Measurements from ENCODE around the gene MORC1.
"Not testable (repeated sequence)": the region's sequence is repeated elsewhere in the genome, so short reads cannot be mapped to it uniquely, and the experiment has no call there.

MORC1 gene

DNA sequence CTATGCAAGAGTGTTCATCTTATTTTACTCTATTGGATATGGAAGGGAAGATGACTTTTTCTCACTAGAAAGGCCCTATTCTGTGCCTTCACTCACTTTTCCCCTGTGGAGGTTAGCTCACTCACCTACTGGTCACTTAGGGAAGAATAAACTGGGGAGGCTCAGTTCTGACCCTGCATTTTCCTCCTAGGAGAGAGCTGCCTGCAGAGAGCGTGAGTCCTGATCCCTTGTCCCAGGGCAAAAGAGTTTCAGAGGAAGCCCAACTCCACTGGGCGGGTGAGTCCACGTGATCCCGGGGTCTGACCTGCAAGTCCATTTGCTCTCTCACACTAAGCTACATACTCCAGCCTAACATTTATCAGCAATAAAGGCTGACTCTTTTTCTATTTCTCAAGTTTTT, 8.4 kb downstream of the MORC1 start:
- DNase-seq: no peak

DNA sequence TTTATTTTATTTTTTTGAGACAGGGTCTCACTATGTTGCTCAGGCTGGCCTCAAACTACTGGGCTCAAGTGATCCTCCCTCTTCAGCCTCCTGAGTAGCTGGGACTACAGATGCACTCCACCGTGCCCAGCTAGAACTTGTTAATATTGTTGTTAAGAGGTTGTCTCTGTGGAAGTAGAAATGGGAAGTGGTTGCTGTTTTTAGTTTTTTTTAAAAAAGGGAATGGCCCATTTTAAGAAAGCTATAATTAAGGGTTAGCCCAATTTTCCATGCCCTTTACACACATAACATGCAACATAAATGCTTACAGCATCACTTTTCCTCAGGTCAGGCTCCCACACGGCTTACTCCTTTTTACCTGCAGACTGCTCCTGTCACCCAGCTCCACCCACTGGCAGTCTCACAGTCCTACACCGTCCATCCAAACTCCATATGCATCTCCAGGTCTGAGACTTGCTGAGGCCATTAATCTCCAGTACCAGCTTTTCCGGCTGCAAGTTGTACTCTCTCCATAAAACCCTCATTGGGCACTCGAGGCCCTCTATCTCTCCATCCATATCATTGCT, 19.8 kb downstream of the MORC1 start:
- DNase-seq: no peak

DNA sequence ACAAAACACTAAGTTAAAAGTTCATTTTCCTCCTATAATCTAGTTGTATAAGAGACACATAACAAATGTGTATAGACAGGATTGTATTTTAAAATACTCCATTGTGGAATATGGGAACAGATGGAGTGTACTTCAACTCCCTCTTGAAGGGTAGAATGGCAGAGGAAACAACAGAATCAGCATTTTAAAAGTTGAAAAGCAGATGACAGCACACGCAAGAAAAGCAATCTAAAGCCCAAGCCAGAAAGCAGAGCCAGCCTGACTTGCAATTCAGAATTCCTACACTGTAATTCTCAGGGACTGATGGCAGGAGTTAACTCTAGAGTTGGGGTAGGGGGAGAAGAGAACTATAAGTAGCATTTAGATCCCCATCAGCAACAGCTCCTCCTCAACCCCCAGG, 22.8 kb downstream of the MORC1 start:
- no peak for DNase-seq

DNA sequence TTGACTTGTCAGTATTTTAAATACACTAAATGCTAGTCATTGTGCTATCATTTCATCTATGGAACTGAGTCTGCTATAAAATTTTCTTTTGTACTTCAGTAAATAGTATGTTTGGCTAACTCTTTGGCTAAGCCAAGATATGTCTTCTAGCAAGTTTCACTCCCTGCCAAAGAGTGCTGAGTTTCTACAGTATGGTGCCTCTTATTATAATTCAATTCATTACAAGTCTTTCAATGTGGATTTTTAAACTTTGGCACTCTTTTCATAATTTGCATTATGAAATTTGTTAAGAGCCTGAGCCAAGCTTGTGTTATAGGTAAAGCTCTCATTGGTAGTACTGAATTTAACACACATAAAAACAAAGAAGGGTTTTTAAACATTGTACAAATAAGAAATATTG, 24.4 kb downstream of the MORC1 start:
- DNase-seq: no peak

DNA sequence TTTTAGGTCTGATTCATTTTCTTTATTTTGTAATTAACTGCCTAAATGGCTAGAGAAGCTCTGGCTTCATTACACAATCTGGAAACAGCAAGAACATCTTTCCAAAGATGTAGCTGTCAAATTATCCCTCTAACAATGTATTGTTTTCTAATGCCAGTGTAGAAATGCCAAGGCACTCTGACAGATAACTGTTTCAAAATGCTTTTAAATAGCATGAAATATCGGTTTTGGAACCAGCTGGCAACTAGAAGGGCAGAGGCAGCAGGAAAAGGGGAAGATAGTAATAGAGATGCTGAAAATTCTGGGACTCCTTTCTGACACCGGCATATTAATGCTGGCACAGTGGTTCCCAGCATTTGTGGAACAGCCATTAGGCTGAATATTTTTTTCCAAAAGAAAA, 26.1 kb downstream of the MORC1 start:
- no peak for DNase-seq

DNA sequence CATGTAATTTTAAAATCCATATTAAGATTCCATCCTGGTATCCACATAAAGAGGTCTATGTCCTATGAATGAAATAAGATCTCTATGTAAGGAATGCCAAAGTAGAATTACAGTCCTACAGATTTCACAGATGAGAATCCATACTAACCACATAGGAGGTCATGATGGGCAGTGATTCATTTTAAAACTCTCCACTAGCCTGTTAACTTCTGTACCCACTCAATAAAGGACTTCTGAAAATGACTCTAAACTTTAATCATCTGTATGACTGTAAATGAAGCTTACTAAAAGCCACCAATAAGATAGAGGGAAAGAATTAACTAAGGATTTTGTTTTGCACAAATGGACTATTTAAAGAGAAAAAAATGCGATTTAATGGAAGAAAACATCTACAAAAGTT, 28.7 kb downstream of the MORC1 start:
- DNase-seq: no peak

DNA sequence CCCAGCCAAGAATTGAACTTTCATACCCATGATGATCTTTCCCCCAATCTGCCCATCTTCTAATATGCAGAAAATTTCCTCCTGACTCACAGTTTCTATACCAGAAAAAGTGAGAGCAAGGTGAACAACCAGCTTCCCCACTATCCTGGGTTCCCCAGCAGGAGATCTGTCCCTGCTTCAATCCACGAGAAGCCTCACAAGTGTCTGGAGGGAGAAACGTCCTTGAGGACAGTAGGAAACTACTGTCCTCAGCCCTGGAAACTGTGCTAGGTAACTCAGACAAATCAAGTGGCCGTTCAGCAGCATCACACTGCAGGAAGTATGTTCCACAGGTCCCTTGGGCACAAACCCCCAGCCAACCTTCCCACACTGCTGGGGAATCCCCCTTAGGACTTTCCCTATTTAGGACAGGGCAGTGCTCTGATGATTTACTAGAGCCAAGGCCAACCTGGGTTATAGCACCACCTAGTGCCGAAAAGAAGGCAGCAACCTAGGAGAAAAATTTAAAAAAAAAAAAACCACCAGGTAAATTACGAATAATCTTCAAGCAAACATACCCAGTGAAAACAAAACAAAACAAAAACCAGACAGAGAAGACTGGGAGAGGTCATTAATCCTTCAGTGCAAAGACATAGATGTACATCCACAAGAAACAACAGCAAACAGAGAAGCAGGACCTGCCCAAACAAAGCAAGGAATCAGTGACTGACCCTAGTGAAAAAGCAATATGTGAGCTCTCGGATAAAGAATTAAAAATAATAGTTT, 36.0 kb downstream of the MORC1 start:
- DNase-seq: peak; percentile 4

DNA sequence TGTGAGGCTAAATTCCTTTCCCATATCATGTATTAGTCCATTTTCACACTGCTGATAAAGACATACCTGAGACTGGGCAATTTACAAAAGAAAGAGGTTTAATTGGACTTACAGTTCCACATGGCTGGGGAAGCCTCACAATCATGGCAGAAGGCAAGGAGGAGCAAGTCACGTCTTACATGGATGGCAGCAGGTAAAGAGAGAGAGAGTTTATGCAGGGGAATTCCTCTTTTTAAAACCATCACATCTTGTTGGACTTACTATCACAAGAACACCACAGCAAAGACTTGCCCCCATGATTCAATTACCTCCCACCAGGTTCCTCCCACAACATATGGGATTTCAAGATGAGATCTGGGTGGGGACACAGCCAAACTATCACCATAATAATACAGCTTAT, 37.8 kb downstream of the MORC1 start:
- DNase-seq: not testable (repeated sequence)

DNA sequence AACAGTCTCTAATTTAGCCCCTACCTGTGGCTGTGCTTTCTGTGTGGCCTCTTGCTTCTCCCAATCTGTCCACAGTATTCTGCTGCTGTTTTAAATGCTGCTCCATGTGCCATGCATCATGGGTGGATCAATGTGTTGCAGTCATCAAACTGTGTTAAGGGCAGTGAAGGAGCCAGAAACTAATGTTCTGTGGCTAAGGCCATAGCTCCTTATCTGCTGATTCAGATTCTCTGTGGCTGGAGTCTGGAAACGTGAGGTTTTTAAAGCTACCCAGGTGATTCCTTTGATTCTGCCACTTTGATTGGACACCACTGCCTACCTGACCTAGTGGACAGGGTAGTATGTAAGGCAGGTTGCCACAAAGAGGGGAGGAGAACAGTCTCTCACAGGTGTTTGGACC, 44.8 kb downstream of the MORC1 start:
- no peak for DNase-seq

DNA sequence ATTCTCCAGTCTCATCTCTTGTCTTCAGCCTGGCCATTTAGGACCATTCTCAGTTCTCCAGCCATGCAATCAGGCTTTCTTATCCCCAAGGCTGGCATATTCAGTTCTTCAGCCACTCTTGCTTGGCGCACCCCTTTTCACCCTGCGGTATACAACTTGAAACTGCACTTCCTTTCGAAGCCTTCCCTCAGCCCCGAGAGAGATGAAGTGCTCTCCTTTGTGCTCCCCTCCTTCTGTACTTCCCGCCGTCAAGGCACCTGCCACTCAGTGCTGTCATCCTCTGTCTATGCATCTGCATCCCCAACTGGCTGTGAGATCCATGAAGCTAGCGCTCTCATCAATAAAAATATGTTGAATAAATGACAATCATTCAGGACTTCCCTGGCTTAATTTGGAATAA, 45.7 kb downstream of the MORC1 start:
- no peak for DNase-seq

DNA sequence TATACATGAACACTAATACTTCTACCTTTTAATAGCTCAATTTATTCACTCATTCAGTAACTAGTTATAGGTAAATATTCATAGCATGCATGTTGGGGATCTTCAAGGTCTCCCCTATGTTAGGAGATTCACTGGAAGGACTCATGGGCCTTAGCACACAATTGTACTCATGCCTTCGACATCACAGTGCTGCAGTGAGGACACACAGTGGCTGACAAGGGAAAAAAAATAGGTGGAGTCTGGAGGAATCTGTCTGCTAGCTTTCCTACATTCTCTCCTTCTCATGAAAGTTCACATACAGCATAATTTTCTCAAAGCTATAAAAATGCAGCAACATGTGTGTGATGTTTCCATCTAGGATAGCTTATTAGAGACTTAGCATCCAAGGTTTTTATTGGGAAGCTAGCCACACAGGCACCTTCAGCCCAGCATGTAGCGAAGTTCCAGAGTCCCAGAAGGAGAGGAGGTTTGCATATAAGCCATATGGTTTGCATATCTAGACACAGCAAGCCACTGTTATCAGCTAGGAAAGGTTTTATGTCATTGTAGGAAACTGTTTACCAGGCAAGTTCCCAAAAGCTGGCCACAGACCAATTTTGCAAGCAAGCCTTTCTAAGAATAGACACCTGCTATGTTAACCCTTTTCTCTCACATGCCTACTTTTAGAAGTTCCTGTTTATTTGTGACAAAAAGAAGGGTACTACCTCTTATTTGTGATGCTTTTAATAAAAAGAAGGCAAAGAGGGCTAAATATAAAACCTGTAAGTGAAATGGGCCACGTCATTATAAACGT, 46.4 kb downstream of the MORC1 start:
- DNase-seq: no peak

DNA sequence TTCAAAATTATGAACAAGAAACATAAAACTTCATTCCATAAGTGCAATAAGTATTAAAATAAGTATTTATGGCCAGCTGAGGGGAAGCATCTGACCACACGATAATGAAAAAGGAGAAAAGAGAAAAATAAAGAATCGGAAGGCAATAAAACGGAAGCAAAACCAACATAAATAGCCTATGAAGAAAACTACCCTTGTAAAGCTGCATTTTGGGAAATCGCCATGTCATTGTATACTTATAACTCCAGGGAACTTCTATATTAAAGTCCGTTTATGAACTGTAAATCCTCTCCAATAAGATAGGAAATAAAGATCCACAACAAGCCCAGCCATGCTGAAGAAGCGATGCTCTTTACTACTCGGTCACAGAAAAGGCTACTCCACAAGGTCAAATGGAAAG, 47.7 kb downstream of the MORC1 start:
- DNase-seq: no peak

DNA sequence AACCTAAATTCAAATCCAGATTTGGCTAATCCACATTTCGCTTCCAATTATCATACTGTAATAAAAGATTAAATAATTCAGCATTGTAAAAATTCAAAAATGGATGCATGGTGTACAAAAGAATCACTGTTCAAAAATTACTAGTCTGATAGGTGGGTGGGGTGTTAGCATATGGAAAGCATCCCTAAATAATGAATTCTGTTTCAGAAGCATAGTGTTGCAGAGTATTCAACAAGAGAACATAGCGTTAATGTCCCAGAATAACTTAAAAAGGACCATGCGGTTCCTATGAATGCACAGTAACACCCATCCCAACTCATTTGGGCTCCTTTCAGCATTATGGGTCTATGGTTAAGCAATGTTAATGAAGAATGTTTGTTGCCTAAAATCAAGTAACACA, 51.1 kb downstream of the MORC1 start:
- no peak for DNase-seq

DNA sequence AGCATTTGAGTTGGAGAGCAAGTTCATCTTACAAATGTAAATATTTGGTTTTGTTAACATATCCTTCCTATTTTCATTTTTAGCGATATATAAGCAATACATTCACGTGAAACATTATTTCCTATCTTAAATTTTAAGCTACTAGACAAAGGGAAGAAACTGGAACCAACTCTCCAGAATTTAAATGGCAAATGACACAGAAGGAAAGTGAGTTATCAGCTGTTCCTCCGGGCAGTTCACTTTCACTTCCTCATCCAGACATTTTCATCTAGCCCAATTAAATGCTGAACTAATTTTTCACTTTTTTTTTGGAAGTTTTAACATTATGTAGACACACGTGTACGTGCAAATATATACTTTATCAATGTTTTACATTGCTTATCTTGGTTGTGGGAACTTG, 58.7 kb downstream of the MORC1 start:
- no peak for DNase-seq

DNA sequence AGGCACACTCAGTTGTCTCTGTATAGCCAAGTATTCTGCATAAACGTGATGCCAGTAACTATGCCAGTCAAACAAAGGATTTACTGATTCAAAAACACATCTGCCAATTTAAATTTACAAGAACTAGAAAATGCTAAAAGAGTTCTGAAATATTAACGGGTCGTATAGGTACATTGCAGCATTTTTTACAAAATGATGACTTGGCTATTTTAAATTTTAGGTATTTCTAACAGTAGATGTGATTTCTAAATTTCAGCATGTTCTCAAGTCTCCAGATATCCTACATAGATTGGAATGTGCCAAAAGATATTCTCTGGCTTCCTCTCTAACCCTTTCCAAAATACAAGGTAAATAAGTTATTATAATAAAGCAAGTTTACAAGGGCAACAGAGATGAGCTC, 60.3 kb downstream of the MORC1 start:
- no peak for DNase-seq

DNA sequence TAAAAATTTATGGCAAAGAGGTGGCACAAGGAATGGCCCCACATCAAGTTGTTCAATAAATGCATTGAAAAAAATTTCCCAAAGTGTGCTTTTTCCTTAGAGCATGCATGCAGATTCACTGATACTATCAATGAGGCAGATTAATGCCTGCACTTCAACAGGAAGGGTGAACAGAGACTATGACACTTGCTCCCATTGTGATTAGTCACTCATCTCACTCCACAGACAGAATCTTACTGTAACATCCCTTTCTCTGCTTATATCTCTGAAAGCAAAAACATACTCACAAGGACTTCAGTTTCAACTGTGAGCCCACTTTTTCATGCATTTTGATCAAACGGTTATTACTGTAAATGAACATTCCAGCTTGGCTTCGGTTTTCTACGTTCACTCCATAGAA, 60.9 kb downstream of the MORC1 start:
- no peak for DNase-seq

DNA sequence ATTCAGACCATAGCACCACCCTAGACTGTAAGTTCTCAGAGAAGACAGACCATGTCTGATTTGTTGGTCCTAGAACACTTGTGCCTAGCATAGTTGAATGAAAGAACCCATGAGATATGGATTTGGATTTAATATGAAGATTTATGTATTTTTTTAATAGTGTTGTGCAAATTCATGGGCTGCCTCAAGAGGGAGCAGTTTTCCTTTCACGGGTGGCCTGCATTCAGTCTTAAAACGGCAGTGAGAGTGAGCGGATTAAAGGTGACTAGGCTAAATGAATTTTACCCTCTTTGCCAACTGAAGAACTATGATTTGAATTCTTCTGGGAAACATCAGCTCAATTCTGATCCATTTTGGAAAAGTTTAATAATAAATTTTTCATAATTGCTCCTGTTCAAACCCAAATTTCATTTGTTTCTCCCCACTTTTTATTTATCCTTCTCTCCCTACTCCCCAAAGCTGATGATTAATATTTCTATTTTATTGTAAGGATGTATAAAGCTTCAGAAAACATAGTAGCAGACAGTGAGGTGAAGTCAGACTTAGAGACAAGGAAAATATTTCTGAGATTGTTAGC, 67.3 kb downstream of the MORC1 start:
- peak; percentile 0 for DNase-seq

DNA sequence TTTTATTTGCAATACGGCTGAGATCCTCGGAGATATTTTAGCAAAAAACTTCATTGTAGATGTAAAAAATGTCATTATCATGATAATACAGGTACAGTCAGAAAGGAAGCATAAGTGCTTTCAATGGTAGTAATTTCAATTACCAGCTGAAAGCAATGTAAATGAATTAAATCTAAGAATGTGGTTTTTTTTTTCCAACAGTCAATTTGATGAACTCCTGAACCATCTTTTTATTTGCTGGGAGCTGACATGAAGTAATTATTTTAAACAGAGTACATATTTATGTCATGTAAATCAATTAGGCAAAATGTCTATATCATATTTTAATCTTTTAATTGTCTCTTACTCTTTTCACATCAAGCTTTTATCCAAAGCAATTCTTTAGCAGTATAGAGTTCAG, 70.6 kb downstream of the MORC1 start:
- no peak for DNase-seq

DNA sequence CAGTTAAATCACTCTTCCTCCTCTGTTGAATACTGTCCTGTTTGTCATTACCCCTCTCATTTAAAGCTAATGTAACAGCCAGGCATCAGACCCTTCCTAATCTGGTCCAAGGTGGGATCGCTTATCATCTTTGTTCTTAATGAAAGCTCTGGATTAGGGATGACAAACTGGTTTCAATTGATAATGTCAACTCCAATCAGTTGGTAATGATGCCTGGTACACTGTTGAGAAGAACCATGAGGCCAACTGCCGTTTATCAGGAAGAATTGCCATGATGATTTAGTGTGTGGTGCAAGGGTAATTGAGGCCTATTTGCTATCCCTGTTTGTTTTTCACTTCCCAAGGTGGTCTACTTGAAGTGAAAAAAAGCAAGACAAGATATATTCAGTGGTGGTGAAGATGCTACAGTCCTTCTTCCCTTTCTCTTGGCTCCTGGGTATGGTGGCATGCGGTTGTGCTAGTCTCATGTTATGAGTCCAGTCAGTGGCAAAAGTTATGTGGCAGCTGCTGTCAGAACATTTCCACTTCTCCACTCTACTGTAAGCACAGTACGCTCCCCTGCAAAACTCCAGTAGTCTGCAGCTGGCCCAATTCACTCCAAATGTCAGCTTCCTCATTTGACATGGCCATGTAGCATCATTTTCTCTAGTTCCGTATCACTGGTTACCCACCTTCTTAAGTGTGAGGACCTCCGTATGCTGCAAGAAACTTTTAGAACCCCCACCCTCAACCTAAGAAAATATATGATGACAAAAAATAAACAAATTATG, 72.5 kb downstream of the MORC1 start:
- DNase-seq: no peak

DNA sequence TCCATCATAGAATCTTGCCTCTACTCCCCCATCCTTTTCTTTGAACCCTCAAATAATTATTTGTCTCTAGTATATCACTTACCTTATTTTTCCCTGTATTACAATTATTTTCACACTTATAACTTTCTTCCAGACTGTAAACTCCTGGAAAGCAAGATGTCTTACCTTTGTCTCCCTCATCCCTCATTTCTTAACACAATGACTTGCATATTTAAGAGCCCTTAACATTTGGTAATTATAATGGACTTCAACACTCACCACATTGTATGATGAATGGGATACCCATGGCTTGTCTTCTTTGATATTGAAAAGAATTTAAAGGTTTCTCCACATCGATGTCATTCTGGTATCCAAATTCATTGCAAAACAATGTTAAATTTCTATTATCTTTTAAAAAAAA, 82.9 kb downstream of the MORC1 start:
- no peak for DNase-seq

DNA sequence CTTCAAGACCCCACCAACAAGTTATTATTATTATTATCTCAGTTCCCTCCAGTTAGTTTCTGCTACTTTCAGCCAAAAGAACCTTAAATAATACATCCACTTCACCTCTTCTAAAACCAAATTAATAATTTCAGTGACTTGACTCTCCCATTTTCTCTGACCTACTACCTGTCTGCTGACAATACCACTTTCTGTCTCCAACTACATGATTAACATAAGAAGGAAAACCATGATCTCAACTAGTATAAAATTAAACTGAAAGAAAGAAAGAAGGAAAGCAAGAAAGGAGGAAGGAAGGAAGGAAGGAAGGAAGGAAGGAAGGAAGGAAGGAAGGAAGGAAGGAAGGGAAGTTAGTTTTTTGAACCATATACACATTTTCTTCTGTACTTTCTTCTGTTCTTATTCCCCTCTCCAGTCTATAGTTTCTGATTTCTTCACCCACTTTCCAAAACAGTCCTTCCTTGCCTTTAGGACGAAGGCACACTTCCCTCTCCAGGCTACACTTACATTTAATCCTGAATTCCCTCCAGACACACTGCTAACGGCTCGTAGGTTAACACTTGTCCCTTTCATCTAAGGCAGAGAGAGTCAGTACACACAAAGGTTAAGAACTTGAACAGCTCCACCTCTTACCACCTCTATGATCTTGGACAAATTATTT, 84.8 kb downstream of the MORC1 start:
- no peak for DNase-seq

DNA sequence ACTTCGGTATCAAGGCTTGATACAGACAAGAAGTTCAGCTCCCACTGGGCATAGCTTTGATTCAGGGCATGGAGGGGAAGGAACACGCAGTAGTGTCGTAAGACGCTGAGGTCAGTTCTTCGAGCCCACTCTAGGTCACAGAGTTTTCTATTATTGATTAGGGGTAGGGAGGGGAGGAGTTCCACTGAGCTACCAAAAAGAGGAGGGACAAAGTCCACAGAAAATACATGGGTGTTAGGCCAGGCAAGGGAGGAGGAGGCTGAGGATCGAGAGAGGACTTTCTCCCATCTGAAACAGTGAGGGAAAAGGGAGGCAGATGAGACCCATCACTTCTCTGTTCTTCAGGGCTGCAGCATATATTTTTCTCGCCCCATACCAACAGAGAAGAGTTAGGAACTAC, 89.2 kb downstream of the MORC1 start:
- DNase-seq: no peak

DNA sequence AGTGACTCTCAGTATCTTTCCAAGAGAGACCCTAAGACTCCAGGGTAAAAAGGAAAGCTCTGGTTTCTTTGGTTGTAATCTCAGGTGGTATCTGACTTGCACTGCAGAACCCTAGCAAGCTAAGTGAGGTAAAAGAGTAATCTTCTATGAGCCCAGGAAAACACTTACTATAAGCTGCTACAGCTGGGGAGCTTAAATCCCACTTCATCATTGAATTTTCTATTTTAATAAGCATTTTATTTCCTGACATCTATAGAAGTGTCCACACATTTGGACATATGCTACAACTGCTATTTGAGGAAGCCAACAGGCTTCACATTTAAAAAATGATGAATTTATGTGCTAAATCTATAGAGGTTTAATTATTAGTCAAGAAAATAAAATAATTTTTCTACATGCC, 91.1 kb downstream of the MORC1 start:
- no peak for DNase-seq
